Suprapubic skin (tissue), 4 donors: ENCODE data around the gene SLC25A4. TPM values are rescaled to one million over a fixed set of nuclear protein-coding genes. Genes with fewer than 3 reads are reported as not detected.

ENCODE experiments used
- DNase-seq, 2 donors: peaks; one replicate each; pipeline ENCODE4 v3.0.0-alpha.2; 2019; ENCODE audit warnings: low spot score in 2 of 2
- H3K27ac ChIP-seq: fragments of 200-600 bp; sonication (generic); one replicate; pipeline ENCODE4 v1.5.1; 2019
- H3K27me3 ChIP-seq: fragments of 200-600 bp; sonication (generic); one replicate; pipeline ENCODE4 v1.5.1; 2019
- H3K36me3 ChIP-seq: fragments of 200-600 bp; sonication (generic); one replicate; pipeline ENCODE4 v1.5.1; 2019
- H3K4me1 ChIP-seq: fragments of 200-600 bp; sonication (generic); one replicate; pipeline ENCODE4 v1.5.1; 2019
- H3K4me3 ChIP-seq: fragments of 200-600 bp; sonication (generic); one replicate; pipeline ENCODE4 v1.5.1; 2019; ENCODE audit warnings: mild to moderate bottlenecking
- H3K9me3 ChIP-seq: fragments of 200-600 bp; sonication (generic); one replicate; pipeline ENCODE4 v1.5.1; 2019
- EP300 ChIP-seq: sonication (generic); formaldehyde crosslinking; IDR thresholded peaks from one replicate; pipeline ENCODE4 v1.6.1; 2017; ENCODE audit warnings: antibody characterized with exemption
- POLR2A ChIP-seq, 2 donors: fragments of 450-650 bp; IDR thresholded peaks; one replicate each; pipeline ENCODE4 v1.6.1; 2017; ENCODE audit warnings: antibody characterized with exemption in 2 of 2, mild to moderate bottlenecking in 2 of 2, moderate library complexity in 2 of 2
- POLR2AphosphoS5 ChIP-seq, 3 donors: sonication (generic); formaldehyde crosslinking; IDR thresholded peaks; one replicate each; pipeline ENCODE4 v1.6.1; 2017; ENCODE audit warnings: antibody characterized with exemption in 3 of 3
- WGBS: methylation state at CpG from one replicate; pipeline ENCODE4 v1.1.5; 2018; 5-methylcytosine and 5-hydroxymethylcytosine counted together
- total RNA-seq, 4 donors: library from RNA; depleted of rRNA; stranded (reverse); fragments of >200 nt; gene quantifications; one replicate each; pipeline ENCODE4 v1.1.0, GENCODE V29; 2016
- TF ChIP-seq, protein P1 (sequence below), 2 donors: fragments of 200-600 bp in 1 of 2; fragments of 450-650 bp in 1 of 2; sonication (generic) in 1 of 2; IDR thresholded peaks; one replicate each; pipeline ENCODE4 v1.5.1; 2016 to 2019; ENCODE audit warnings: antibody characterized with exemption in 2 of 2, mild to moderate bottlenecking in 1 of 2, moderate library complexity in 1 of 2

Gene SLC25A4
- 10 to 100 TPM; 13.8 to 20.3 (median 16.2) TPM for total RNA-seq

DNA sequence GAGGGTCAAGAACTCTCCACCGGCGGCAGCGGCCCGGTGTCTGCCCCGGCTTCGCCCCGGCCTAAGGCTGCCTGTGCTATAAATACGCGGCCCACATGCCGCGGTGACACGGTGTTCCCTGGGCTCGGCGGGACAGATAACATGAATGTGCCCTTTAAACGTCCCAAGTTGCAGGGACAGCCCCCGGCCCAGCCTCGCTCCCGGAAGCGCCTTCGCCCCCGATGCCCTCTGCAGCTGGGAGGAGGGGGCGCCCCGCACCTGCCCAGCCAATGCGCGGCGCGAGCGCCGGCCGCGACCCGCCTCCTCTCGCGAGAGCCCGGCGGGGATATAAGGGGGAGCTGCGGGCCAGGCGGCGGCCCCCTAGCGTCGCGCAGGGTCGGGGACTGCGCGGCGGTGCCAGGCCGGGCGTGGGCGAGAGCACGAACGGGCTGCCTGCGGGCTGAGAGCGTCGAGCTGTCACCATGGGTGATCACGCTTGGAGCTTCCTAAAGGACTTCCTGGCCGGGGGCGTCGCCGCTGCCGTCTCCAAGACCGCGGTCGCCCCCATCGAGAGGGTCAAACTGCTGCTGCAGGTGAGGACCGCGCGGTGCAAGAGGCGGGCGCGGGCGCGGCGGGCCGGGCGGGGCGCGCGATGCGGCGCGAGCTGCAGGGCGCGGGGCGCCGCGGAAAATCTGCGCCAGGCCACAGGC lies at the start of gene SLC25A4:
SLC25A4 (plus strand) TSS at position 355 of the 689 bp plus-strand sequence; CDS start at position 462, 107 bp downstream.
- H3K4me3 ChIP-seq, result peak within 1 kb of the TSS; percentile 77
- peaks cover 3% of the 10 kb centered on the region for H3K36me3 ChIP-seq
- peak within 1 kb of the TSS; percentile 82 for H3K27ac ChIP-seq
- H3K9me3 ChIP-seq, result no peaks in the 10 kb centered on the region
- 2% methylated on average over 17 of the region's 87 CpGs for WGBS
- TF ChIP-seq POLR2AphosphoS5 (IDR thresholded peaks at IDR 0.05) (peak in 2 of 3 donors; percentile 18 to 30), POLR2A (IDR thresholded peaks at IDR 0.05) (peak; percentile 12 to 80), EP300 (no peak)
- TF ChIP-seq, protein P1, sequence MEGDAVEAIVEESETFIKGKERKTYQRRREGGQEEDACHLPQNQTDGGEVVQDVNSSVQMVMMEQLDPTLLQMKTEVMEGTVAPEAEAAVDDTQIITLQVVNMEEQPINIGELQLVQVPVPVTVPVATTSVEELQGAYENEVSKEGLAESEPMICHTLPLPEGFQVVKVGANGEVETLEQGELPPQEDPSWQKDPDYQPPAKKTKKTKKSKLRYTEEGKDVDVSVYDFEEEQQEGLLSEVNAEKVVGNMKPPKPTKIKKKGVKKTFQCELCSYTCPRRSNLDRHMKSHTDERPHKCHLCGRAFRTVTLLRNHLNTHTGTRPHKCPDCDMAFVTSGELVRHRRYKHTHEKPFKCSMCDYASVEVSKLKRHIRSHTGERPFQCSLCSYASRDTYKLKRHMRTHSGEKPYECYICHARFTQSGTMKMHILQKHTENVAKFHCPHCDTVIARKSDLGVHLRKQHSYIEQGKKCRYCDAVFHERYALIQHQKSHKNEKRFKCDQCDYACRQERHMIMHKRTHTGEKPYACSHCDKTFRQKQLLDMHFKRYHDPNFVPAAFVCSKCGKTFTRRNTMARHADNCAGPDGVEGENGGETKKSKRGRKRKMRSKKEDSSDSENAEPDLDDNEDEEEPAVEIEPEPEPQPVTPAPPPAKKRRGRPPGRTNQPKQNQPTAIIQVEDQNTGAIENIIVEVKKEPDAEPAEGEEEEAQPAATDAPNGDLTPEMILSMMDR (IDR thresholded peaks at IDR 0.05), result peak; percentile 22 to 57
- H3K4me1 ChIP-seq, result peaks cover 16% of the 10 kb centered on the region
- H3K27me3 ChIP-seq, result no peaks in the 10 kb centered on the region
- DNase-seq, result peak; percentile 85 to 87

DNA sequence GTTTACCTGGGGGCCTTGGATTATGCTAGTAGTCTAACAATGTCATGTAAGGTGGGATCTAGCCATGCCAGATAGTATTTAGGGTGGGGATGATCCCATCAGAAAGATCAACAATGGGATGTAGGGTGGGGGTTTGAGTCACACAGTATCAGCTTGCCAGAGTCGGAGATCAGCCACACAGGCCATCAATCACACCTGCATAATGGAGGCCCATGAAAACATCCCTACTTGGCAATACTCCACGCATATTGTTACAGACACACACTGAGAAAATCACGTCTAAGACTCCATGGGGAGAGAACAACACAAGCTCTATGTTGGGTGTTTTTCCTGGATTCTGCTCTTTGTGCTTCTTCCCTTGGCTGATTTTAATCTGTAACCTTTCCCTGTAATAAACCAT lies 49.5 kb upstream of the SLC25A4 start:
- 59% methylated on average over 3 of the region's 3 CpGs for WGBS

DNA sequence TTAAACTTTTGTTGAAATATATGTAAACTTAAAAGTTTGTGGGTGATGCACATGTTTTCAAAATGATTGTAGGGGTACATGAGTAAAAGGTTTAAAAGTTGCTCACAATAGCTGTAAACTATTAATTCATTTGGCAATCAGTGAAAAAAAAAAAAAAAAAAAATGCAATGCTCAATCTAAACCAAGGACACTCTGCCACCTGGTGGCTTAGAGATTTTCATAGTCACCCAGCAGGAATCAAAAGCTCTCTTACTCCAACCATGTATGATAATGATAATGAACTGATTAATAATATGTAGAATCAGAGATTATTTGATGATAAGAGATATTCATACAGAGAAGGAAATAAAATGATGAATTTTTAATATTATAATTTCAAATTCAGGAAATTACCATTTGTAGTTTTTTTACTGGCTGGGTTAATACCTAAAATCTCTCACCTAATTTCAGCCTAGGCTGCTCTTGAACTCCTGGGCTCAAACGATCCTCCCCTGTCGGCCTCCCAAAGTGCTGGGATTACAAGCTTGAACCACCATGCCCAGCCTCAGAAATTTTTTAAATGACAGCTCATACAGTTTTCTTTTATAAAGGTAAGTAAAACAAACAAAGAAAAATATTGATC lies 46.9 kb upstream of the SLC25A4 start:
- no peak for DNase-seq
- Histone ChIP-seq H3K36me3 (no peaks in the 10 kb centered on the region), H3K27ac (no peak overlapping the region), H3K9me3 (no peaks in the 10 kb centered on the region), H3K4me1 (no peaks in the 10 kb centered on the region), H3K27me3 (peaks cover 6% of the 10 kb centered on the region), H3K4me3 (no peak overlapping the region)
- 42% methylated on average over 2 of the region's 2 CpGs for WGBS
- TF ChIP-seq POLR2AphosphoS5 (IDR thresholded peaks at IDR 0.05) (no peak), EP300 (no peak), POLR2A (IDR thresholded peaks at IDR 0.05) (no peak)
- TF ChIP-seq, protein P1 (IDR thresholded peaks at IDR 0.05), result peak; percentile 28 to 33

More for the DNA sequence above, 49.5 kb upstream of the SLC25A4 start:
- no peaks in the 10 kb centered on the region for H3K4me1 ChIP-seq
- no peak overlapping the region for H3K27ac ChIP-seq
- H3K4me3 ChIP-seq, result no peak overlapping the region
- H3K36me3 ChIP-seq, result no peaks in the 10 kb centered on the region
- DNase-seq, result no peak
- TF ChIP-seq POLR2AphosphoS5 (IDR thresholded peaks at IDR 0.05), result no peak
- TF ChIP-seq EP300, result no peak
- TF ChIP-seq, protein P1 (IDR thresholded peaks at IDR 0.05), result no peak
- TF ChIP-seq POLR2A (IDR thresholded peaks at IDR 0.05), result no peak
- H3K9me3 ChIP-seq, result no peaks in the 10 kb centered on the region
- H3K27me3 ChIP-seq, result peaks cover 5% of the 10 kb centered on the region

DNA sequence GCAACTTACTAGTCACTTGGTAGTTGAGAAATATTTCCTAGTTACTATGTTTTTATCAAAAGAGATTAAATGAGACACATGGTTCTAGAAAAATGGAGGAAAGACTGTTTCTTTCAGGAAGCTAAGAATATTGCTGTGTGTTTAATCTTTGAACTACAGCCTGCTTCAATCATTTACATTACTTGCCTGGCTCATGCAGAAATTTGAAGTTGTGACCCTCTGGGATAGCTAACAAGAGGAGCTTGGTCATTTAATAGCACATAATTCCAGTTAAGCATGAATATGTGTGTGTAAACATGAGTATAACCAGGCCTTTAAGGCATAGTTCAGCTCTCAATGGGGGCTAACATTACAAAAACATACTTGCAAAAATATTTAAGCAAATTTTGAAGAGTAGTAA lies 44.6 kb upstream of the SLC25A4 start:
- Histone ChIP-seq H3K4me3 (no peak overlapping the region), H3K27me3 (peaks cover 14% of the 10 kb centered on the region), H3K27ac (no peak overlapping the region), H3K4me1 (no peaks in the 10 kb centered on the region), H3K9me3 (no peaks in the 10 kb centered on the region), H3K36me3 (no peaks in the 10 kb centered on the region)
- DNase-seq, result no peak
- TF ChIP-seq POLR2A (IDR thresholded peaks at IDR 0.05) (no peak), EP300 (no peak), POLR2AphosphoS5 (IDR thresholded peaks at IDR 0.05) (no peak)
- TF ChIP-seq, protein P1 (IDR thresholded peaks at IDR 0.05), result no peak

DNA sequence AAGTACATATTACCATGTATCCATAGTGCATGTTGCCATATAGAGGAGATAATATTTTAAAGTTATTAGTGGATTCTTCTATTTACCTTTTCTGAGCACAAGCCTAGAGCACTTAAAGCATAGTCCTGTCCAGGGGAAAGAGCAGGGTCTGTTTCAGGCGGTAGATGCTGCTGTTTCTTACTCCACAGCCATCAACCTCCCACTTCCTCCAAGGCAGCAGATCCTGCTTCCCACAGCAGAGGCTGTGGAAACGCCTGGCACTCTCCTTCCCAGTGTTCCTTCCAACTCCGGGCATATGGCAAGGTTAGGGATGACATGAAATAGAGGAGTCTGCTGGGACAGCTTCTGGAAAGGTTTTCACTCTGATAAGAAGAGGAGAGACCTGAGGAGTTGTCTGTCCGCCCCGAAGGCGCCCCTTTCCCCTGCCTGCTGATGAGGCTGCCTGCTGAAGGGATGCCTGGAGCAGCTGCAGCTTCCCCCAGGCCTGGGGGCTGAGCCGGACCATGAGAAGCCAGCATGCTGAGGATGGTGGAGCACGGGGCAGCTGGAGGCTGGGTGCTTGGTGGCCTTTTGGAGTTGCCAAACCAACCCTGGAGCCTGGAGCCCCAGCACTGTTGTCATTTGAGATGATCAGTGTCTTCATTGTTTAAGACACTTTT lies 43.9 kb upstream of the SLC25A4 start:
- no peak for DNase-seq
- Histone ChIP-seq H3K36me3 (no peaks in the 10 kb centered on the region), H3K9me3 (no peaks in the 10 kb centered on the region), H3K4me3 (no peak overlapping the region), H3K27ac (no peak overlapping the region), H3K4me1 (no peaks in the 10 kb centered on the region), H3K27me3 (peaks cover 14% of the 10 kb centered on the region)
- 63% methylated on average over 8 of the region's 8 CpGs for WGBS
- no peak for TF ChIP-seq POLR2A (IDR thresholded peaks at IDR 0.05)
- TF ChIP-seq, protein P1 (IDR thresholded peaks at IDR 0.05), result no peak
- TF ChIP-seq EP300, result no peak
- no peak for TF ChIP-seq POLR2AphosphoS5 (IDR thresholded peaks at IDR 0.05)
